GM19324 (cell line): ENCODE data around the gene HECTD4.
"Not testable (repeated sequence)": the region's sequence is repeated elsewhere in the genome, so short reads cannot be mapped to it uniquely, and the experiment has no call there.

ENCODE experiments used
- ATAC-seq: cut with Tn5 transposase; IDR thresholded peaks from one replicate; pipeline ENCODE4 v1.9.1; 2021; ENCODE audit warnings: mild to moderate bottlenecking, moderate library complexity; ENCODE audit not compliant: unreplicated experiment, low FRiP score

The HECTD4 gene

DNA sequence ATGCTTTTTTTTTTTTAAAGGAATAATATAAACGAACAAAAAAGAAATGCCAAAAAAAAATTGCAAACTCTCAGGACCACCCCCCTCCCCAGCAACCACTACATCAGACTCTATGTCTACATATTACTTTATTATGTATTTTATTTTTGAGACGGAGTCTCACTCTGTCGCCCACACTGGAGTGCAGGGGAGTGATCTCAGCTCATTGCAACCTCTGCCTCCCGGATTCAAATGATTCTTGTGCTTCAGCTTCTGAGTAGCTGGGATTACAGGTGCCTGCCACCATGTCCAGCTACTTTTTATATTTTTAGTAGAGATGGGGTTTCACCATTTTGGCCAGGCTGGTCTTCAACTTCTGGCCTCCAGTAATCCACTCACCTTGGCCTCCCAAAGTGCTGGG, 22.9 kb downstream of the HECTD4 start:
- no peak for ATAC-seq

DNA sequence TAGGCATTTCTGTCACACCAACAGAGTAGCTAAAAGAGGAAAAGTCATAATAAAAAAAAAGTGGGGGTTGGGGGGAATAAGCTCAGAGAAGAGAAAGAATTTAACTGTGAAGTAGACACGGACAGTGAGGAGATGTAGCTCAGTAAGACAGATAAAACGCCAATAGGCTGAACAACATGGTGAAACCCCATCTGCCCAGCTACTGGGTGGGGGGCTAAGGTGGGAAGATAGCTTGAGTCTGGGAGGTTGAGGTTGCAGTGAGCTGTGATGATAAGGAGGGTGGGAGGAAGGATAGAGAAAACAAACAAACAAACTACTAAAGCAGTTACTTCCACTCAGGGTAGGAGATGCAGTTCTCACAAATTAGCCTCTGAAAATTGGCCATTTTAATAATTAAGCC, 25.0 kb downstream of the HECTD4 start:
- no peak for ATAC-seq

DNA sequence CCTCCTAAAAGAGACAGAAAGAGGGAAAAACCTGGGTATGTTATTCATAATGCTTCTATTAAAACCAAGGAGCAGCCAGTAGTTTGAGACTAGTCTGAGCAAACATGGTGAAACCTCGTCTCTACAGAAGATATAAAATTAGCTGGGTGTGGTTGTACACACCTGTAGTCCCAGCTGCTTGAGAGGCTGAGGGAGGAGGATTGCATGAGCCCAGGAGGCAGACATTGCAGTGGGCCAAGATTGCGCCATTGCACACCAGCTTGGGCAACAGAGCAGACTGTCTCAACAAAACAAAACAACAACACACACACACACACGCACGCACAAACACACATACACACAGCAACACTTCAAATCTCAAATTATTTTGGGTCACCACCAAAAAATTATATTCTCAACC, 27.8 kb downstream of the HECTD4 start:
- no peak for ATAC-seq

DNA sequence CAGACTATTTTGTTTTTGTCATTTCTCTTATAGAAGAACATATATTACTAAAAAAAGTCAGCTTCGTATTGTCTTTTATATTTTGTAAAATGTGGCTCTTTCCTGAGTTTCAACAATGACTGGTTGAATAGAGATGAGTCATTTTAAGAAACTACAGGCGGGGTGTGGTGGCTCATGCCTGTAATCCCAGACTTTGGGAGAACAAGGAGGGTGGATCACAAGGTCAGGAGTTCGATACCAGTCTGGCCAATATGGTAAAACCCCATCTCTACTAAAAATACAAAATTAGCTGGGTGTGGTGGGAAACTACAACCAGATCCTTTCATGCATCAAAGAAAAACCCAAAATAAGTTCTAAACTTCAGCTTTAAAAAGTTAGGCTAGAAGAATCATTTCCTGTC, 28.8 kb downstream of the HECTD4 start:
- ATAC-seq: no peak

DNA sequence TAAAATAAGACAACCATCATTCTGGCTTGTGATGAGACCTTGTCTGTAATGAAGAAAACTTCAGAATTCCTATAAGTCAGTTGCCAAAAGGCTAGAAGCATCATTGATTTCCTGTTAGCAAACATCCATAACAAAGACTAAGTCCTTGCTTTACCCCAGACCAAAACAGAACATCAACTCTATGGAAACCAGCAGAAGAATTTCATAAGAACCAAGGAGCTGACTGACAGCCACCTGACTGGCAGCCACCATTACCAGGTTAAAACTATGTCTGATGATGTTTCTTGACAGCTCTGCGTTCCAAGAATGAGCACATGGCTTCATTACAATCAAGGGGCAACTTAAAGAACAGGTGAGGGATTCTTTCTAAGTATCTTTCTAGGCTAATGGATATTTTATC, 29.3 kb downstream of the HECTD4 start:
- ATAC-seq: no peak

DNA sequence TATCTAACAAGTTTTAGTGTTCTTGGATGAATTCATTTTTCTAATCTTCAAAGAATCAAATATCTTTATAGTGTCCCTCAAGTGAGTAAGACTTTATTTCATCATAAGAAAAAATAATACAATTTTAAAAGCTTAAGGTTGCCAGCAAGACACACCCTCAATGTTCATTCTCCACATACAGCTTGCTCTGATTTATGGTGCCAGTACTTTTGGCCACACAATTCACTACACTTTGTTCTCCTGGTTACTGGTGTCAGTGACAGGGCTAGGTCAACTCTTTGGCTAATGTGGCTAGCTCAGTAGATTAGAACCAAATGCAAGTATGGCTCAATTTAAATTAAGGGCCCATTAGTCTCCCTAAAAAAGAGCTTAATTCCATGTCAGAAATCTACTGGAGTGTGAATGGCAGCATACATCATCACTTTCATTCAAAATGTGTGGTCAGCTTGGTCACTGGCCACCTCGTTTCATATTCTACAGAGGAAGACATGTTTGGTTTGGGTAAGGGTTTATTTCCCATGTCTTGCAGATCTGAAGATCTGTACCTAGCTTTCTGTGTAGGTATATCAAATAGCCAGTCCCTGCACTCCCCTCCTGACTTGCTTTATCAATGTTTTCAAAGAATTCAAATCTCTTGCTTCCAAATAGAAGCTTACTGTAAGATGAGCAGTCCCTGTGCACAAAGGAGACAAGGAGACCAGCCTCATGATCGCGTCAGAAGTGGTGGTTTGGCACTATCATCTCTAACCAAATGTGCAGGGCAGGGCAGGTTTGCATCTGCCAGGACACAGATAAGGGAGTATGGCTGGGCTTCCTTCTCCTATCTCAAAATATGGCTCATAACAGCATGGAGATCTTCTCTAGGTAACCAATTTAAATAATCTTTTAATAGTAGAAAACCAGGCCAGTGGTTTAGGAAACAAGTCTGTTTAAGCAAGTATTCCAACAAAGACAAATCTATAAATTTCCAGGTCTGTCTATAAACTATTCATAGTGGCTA, 31.3 kb downstream of the HECTD4 start:
- no peak for ATAC-seq

DNA sequence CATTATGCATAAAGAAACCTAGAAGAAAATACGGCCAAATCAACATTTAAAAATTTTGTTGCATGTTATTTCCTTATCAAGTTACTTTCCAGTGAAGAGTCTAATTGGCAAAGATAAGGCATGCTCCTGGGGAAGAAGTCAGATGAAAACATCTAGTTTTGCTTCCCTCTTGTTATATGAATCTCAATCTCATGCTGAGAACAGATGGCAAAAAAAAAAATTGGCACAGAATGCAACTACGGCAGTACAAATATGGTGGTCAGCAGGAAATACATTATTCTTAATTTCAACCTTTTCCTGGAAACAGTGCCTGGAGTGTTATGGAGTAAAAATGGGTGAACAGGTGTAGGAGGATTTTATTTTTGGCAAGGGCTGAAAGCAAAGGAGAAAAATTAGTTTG, 32.8 kb downstream of the HECTD4 start:
- no peak for ATAC-seq

DNA sequence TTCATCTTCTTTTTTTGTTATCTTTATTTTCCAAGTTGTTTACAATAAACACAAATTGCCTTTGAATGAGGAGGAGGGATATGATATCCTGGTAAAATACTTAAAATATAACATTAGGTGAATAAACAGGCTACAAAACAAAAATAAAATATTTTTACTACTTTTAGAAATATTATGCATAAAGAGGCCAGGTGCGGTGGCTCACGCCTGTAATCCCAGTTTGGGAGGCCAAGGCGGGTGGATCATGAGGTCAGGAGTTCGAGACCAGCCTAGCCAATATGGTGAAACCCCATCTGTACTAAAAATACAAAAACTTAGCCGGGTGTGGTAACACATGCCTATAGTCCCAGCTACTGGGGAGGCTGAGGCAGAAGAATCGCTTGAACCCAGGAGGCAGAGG, 33.3 kb downstream of the HECTD4 start:
- not testable (repeated sequence) for ATAC-seq

DNA sequence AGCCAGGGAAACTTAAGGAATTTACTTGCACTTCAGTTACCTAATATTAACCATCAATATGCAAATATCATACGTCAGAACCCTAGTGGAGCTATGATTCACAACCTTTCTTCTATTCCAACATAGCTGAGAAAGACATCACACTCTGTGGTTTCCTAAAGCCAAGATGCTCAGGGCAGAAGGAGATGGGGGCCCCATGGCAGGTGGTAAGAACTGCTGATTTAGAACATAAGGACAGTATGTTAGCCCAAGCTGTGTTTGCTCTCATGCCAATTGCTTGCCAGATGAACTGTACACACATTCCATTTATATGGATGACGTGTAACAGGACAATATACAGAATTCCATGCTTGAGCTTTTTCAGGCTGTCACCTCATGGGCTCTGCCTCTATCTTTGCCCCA, 34.6 kb downstream of the HECTD4 start:
- ATAC-seq: no peak

DNA sequence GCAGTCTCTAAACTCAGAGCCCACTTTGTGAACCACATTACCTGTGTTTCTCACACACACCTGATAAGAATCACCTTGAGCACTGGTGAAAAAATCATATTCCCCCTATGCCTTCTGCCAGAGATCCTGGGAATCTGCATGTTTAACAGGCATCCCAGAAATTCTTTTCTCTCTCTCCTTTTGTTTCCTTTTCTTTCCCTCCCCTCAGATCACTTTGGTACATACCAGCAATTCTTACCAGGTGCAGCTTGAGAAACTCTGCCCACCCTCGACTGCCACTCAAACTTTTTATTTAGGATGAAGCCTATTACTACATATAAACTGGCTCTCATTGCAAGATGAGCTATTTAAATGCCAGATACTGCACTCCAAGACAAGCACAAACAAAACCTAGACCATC, 36.0 kb downstream of the HECTD4 start:
- no peak for ATAC-seq

DNA sequence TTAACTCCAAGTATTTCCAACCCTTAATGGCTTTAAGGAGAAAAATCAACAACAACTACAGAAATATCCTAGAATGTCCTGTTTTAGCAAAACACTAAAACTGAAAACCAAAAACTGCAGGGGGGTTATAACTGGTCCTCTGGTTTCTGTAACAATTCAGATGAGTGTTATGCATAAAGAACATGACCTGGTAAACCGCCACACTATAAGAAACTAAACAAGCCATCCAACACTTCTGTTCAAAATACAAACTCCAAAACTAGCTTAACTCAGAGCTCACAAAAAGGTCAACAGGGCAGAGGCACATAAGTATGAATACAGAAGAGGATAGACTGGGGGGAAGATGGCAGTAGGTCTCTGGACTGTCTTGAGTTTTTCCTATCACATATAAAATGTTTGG, 38.0 kb downstream of the HECTD4 start:
- ATAC-seq: no peak

DNA sequence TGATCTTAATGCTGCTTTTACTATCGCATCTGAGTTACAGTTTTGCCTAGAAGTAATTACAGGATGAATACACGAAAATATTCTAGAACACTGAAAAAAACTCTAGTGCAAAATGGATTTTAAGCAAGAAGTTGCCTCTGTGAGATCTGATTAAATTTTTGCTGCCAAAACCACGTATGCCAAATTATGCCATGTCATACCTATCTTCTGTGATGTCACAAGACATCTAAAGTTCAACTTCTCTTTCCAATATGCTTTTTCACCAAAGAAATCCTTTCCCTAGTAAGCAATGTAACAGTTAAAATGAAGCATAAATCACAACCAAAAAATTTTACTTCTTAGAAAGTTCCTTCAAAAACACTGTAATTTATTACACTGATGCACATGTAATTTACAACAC, 39.6 kb downstream of the HECTD4 start:
- ATAC-seq: no peak

DNA sequence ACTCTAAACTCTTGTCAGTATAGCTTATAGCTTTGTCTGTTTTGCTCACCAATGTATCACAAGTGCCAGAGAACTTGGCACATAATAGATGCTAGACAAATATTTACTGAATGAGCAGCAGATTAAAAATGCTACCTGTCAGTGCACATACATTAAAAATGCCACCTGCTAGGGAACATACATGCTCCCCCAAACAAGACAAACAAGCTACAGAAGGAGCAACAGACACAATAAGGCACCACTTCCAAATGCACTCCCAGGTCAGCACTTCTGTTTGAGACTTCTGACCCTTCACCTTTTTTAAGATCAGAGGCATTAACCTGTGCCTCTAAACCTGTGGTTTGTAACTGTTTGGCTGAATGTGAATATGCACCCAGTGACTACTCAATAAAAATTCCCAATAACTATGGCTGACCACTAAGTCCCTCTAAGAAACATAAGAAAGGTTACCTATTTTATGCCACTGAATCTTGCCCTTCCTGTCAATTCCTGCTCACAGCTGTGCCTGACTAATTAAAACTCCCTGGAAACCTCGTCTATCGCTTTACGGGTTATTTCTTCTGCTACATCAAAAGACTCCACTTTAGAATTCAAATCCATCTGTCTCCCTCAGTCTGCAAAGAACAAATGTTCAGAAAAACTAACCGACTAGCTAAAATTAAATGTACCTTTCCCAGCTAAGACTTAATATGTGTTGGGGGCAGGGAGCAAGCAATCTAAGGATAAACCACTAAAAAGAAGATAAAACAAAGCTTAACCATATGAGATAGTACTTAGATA, 41.0 kb downstream of the HECTD4 start:
- no peak for ATAC-seq

DNA sequence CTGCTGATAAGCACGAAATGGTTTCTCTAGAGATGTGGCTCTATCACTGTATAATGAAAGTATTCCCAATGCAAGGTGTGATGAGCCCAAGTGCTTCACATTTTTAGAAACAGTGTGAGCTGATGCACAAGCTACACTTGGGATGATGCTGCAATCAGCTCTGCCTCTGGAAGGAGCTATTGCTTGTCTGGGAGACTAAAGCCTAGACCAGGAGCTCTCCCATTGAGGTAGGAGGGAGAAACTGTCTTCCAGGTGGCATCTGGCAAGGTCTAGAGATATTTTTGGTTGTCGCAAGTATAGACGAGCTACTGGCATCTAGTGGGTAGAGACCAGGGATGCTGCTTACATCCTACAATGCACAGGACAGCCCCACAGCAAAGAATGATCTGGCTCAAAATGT, 42.0 kb downstream of the HECTD4 start:
- ATAC-seq: no peak

DNA sequence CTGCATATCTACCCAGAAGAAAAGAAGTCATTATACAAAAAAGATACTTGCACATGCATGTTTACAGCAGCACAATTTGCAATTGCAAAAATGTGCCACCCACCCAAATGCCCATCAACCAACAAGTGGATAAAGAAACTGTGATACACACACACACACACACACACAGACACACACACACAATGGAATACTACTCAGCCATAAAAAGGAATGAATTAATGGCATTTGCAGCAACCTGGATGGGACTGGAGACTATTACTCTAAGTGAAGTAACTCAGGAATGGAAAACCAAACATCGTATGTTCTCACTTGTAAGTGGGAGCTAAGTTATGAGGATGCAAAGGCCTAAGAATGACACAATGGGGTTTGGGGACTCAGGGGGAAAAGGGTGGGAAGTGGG, 47.2 kb downstream of the HECTD4 start:
- not testable (repeated sequence) for ATAC-seq

DNA sequence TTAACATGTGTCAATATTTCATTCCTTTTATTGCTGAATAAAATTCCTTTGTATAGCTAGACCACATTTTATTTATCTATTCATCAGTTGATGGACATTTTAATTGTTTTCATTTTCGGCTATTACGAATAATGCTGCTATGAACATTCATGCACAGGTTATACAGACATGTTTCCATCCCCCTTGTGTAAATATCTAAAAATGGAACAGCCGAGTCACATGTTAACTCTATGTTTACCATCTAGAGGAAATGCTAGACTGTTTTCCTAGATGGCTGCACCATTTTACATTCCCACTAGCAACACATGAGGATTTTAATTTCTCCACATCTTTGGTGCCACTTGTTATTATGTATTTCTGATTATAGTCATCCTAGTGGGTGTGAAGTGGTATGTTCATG, 49.2 kb downstream of the HECTD4 start:
- no peak for ATAC-seq

DNA sequence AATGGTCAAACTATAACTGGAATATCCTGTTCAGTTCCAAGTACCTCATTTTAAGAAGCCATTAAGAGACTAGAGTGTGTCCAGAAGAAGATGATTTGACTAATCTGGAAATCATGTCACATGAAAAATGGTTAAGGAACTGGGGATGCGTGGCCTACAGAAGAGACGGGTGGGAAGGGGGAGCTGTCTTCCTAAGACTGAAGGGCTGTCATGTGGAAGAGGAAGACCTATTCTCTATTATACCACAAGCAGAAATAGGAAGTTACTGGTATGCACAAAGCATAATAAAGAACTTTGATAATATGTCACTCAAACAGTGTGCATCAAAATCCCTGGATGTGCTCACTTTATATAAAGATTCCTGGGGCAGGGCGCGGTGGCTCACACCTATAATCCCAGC, 50.3 kb downstream of the HECTD4 start:
- no peak for ATAC-seq

DNA sequence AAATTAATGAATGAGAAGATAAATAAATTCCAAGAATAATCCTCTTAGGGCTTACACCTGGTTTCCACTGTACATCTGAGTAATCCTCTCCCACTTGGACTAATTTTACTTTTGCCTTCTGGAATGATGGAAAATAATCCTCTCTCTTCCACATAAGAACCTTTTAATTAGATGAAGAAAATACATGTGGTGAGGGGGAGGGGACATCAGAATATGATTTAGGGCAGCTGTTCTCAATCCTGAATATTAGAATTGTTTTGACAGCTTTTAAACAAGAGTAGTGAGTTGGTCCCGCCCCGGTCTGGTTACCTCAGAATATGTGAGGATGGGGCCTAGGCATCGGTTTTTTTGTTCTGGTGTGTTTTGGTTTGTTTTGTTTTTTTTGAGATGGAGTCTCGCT, 51.5 kb downstream of the HECTD4 start:
- ATAC-seq: no peak

DNA sequence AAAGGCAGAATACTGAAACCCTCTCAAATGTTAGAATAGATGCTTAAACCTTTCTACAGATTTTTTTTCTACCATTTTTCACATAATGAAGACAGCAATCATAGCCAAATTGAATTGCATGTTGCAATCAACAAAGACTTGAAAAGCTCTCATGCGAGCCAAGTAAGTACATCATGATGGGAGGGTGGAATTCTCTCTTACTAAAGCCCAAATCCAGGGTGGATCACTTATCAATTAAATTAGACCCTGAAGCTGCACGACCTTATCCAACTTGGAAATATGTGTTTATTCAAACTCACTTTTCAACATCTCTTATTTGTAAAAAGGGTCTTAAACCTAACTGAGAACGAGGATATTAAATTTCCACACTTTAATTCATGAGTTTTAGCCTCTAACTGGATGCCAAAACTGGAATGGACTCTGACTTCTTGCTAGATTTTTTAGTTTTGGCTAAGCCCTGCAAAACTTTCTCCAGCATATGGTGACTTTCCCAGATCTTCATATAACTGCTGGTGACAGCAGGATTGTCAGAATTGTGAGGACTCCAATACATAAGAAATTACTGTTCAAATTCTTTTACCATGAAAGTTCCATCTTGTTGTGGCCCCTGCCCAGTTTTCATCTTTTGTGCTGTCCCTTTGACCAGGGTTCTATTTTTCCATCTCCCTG, 53.6 kb downstream of the HECTD4 start:
- no peak for ATAC-seq

DNA sequence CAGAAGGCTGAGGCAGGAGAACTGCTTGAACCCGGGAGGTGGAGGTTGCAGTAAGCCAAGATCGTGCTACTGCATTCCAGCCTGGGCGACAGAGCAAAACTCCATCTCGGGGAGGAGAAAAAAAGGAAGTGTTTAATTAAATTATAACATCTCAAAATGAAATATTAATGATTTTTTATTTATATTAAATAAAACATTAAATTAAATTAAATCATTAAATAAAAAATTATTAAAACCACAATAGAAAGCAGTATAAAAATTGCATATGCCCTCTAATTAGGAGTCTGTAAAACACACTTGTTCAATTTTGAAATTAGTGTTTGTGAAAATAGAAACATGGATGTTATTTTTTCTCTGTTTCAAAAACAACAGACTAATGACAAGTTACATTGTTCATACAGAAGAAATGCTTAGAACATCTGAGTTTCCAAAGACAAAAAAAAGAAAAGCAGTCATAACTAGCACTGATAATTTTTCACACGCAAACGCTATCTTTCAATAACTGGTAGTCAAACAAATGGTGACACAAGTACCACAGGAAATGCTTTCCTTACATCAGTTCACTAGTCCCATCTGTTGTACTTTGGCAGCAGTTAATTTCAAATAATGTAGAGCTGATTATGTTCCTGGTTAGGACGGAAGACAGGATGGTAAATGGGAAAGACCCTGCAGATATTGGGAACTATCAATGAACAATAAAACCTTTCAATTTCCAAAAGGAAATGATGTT, 54.9 kb downstream of the HECTD4 start:
- ATAC-seq: no peak
